ENCODE data around the gene SLC9A9.

The SLC9A9 gene

GRCh38 chr3:143737065-143737464 is 111.2 kb downstream of the SLC9A9 start:
- H3K9me3 ChIP-seq, result no peaks in the 10 kb centered on the region
- peaks cover 5% of the 10 kb centered on the region for H3K4me1 ChIP-seq
- no peak overlapping the region for H3K4me3 ChIP-seq (ENCODE audit: low read depth, low read length)
- H3K36me3 ChIP-seq, result no peaks in the 10 kb centered on the region
- TF ChIP-seq, protein P1, sequence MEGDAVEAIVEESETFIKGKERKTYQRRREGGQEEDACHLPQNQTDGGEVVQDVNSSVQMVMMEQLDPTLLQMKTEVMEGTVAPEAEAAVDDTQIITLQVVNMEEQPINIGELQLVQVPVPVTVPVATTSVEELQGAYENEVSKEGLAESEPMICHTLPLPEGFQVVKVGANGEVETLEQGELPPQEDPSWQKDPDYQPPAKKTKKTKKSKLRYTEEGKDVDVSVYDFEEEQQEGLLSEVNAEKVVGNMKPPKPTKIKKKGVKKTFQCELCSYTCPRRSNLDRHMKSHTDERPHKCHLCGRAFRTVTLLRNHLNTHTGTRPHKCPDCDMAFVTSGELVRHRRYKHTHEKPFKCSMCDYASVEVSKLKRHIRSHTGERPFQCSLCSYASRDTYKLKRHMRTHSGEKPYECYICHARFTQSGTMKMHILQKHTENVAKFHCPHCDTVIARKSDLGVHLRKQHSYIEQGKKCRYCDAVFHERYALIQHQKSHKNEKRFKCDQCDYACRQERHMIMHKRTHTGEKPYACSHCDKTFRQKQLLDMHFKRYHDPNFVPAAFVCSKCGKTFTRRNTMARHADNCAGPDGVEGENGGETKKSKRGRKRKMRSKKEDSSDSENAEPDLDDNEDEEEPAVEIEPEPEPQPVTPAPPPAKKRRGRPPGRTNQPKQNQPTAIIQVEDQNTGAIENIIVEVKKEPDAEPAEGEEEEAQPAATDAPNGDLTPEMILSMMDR (IDR thresholded peaks at IDR 0.05; ENCODE audit: low read depth, low read length), result no peak
- no peaks in the 10 kb centered on the region for H3K27me3 ChIP-seq
- no peak for DNase-seq

DNA sequence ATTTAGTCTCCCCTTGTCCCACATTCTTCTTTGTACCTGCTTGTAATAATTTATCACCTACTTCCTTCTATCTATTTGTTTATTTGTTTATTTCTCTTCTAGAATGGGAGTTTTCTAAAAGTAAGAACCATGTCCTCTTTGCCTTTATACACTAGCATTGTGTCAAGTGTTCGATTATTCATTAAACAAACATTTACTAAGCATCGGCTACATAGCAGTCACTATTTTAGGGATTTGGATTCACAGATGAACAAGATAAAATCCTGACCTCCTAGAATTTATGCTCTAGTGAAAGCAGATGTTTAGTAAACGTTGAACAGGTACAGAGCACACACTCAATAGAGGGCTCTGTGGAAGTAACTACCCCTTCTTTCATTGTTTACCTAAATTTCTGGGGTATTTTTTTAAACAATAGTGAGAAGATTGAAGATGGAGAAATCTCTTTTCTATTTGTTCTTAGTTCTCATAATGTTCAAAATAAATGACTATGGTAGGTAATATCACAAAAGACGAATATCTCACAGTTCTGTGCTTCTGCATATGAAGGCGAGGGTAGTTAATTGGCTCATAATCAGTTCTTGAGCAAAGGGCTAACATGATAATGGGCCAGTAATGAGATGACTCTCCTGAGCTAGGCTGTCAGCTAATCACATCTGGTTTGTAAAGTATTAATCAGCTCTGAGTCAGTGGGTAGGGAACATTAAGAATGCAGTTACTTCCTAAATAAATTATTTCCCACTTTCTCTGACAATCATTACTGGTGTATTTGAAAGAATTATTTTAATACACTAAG is 111.9 kb downstream of the SLC9A9 start:
- TF ChIP-seq, protein P1 (IDR thresholded peaks at IDR 0.05; ENCODE audit: low read depth, low read length), result no peak
- H3K4me1 ChIP-seq, result peaks cover 5% of the 10 kb centered on the region
- H3K9me3 ChIP-seq, result no peaks in the 10 kb centered on the region
- H3K36me3 ChIP-seq, result no peaks in the 10 kb centered on the region
- no peak for DNase-seq
- no peak overlapping the region for H3K4me3 ChIP-seq (ENCODE audit: low read depth, low read length)
- no peaks in the 10 kb centered on the region for H3K27me3 ChIP-seq

DNA sequence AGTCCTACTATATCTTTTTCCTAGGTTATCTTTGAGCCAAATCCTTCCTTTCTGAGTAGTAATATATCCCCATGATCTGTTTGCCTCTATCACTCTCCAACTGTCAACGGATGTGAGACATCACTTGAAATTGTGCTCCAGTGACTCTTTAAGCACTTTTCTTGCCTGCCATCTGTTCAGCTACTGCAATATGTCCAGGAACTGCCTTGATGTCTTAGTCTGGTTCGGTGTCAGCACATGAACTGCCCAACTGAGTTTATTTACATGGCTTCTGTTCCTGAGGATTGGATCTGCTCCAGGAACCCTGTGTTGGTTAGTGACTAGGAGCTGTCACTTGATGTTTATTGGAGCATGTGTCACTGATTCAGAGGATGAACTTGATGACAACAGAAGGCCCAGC is 116.5 kb downstream of the SLC9A9 start:
- H3K4me3 ChIP-seq (ENCODE audit: low read depth, low read length), result no peak overlapping the region
- no peaks in the 10 kb centered on the region for H3K27me3 ChIP-seq
- no peaks in the 10 kb centered on the region for H3K36me3 ChIP-seq
- DNase-seq, result no peak
- H3K9me3 ChIP-seq, result no peaks in the 10 kb centered on the region
- TF ChIP-seq, protein P1 (IDR thresholded peaks at IDR 0.05; ENCODE audit: low read depth, low read length), result no peak
- H3K4me1 ChIP-seq, result peaks cover 13% of the 10 kb centered on the region

DNA sequence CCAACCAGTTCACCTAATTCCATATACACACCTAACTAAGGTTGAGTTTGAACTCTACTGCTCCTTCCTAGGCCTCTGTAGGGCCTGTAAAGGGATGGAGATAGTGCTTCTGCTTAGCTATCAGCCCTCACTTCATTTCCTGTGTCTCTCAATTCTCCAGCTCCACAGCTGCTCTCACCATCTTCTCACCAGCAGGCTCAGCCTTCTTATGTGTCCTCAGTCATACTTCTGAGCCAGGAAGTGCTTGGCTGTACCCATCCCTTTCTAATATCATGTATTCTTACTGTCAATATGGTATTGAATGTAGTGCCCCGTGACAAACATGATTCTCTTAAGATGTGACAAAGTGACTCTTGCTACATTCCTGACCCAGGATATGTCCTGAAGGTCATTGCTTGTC is 116.9 kb downstream of the SLC9A9 start:
- Histone ChIP-seq H3K4me1 (peaks cover 10% of the 10 kb centered on the region; the same call in 1 of the 2 replicates), H3K4me3 (ENCODE audit: low read depth, low read length) (no peak overlapping the region), H3K27me3 (no peaks in the 10 kb centered on the region), H3K9me3 (no peaks in the 10 kb centered on the region), H3K36me3 (no peaks in the 10 kb centered on the region)
- no peak for DNase-seq
- TF ChIP-seq, protein P1 (IDR thresholded peaks at IDR 0.05; ENCODE audit: low read depth, low read length), result no peak

DNA sequence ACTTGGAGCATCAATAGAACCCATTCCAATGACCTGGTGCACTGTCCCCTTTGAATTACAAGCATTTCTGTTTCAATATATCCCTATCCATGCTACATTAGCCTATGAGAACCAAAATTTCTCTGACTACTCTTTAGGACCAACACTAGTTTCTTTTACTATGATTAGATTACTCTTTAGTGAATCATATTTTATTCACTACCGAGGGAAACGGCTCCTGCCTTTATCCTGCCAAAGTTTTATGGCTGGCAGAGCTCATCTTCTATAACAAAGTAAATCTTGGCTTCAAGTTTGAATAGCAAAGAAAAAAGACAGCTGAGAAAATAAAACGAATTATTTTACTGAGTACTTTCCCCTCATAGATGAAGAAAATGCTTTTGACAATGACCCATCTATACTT is 120.9 kb downstream of the SLC9A9 start:
- no peaks in the 10 kb centered on the region for H3K27me3 ChIP-seq
- H3K36me3 ChIP-seq, result no peaks in the 10 kb centered on the region
- H3K4me3 ChIP-seq (ENCODE audit: low read depth, low read length), result no peak overlapping the region
- H3K4me1 ChIP-seq, result peaks cover 8% of the 10 kb centered on the region; the same call in 1 of the 2 replicates
- DNase-seq, result no peak
- no peaks in the 10 kb centered on the region for H3K9me3 ChIP-seq
- TF ChIP-seq, protein P1 (IDR thresholded peaks at IDR 0.05; ENCODE audit: low read depth, low read length), result no peak

GRCh38 chr3:143726727-143727126 is 121.5 kb downstream of the SLC9A9 start:
- DNase-seq, result no peak
- TF ChIP-seq, protein P1 (IDR thresholded peaks at IDR 0.05; ENCODE audit: low read depth, low read length), result no peak
- H3K36me3 ChIP-seq, result no peaks in the 10 kb centered on the region

More at GRCh38 chr3:143726727-143727126, 121.5 kb downstream of the SLC9A9 start:
- Histone ChIP-seq H3K4me3 (ENCODE audit: low read depth, low read length) (no peak overlapping the region), H3K4me1 (peaks cover 8% of the 10 kb centered on the region; the same call in 1 of the 2 replicates), H3K9me3 (no peaks in the 10 kb centered on the region), H3K27me3 (no peaks in the 10 kb centered on the region)

Data from BE2C (cell line).